ENCODE results near the gene IMPA2.
A peak's percentile ranks its signal among the peaks of the same experiment; 100 is the strongest.
"Not testable (repeated sequence)": the region's sequence is repeated elsewhere in the genome, so short reads cannot be mapped to it uniquely, and the experiment has no call there.

IMPA2 gene

DNA sequence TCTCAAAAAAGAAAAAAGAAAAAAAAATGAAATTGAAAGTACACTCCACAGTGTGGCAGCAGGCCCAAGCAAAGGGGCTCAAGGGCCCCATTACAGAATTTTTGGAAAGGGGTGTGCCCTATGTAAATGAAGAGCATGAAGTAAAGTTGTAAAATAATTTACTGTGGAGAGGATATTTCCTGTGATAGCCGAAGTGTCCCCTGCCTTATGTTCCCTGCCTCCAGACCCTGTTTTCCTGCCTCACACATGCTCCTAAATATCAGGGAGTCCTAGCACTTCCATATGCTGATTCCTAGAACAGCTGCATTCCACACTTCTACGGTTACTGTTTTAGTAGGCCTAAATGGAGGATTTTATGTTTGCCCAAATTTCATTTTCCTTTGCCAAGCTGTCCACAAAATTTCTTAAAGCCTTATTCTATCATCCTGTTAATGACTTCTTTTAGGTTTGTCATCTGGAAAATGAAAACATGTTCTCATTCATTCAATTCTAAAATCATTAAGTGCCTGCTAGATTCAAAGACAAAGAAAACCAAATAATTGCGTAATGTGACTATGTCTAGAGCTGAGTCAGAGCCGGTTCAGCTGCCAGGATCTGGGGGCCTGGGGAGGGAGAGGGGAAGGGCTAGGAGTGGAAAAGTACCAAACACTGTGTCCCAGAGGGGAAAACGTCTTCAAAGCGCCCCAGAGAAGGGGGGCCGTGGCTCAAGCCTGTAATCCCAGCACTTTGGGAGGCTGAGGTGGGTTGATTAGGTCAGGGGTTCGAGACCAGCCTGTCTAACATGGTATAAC lies 25.9 kb upstream of the IMPA2 start:
- peaks cover 7% of the 10 kb centered on the region; the same call in 1 of the 2 replicates for H3K9me3 ChIP-seq (ENCODE audit: control insufficient read depth, insufficient read depth, low read length)
- H3K9ac ChIP-seq (ENCODE audit: low read depth, low read length), result 0 out of 2 replicates have a peak overlapping the region, but pooled peaks have one; percentile 12
- H3K4me1 ChIP-seq (ENCODE audit: insufficient read depth, low read length), result peaks cover 12% of the 10 kb centered on the region; the same call in 1 of the 2 replicates
- no peaks in the 10 kb centered on the region for H3K36me3 ChIP-seq (ENCODE audit: insufficient read depth, low read length)

DNA sequence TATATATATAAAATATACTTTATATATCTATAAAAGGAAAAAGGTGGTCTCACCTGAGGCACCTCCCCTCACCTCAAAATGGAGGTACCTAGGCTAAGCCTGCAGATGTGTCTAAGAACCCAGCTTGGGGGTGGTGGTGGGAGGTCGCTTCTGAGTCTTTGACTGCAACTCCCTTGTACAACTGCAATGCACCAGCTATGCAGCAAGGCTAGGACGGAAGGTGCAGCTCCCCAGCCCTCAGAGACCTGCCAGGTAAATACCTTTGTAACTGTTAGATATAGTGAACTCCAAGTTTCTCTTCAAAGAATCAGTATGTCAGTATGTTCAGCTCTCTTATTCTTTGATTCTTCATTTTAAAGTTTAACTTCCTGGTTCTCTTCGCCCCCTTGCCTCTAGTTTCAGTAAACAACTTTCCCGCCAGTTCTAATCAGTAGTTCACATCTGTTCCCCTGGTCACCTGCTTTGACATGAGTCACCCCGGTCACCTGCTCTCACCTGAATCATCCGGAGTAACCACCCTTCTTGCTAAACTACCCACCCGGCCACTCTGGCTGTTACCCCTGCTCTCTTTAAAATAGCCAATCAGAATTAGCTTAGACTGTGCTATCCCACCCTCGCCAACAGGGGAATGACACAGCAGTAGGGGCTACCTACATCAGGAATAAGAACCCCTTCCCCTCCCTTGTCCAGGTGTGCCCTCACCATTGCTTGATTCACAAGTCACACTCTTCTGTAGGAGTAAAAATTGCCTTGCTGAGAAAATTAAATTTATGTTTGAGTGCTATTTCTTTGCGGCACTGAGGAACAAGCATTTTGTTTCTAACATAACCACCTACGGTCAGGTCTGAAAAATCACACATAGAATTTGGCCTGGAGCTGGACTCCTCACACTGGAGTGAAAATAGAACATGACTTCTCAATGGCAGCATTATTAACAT lies 24.7 kb upstream of the IMPA2 start:
- H3K4me1 ChIP-seq (ENCODE audit: insufficient read depth, low read length), result peaks cover 8% of the 10 kb centered on the region; the same call in 1 of the 2 replicates
- H3K9ac ChIP-seq (ENCODE audit: low read depth, low read length), result no peak overlapping the region
- H3K36me3 ChIP-seq (ENCODE audit: insufficient read depth, low read length), result no peaks in the 10 kb centered on the region
- peaks cover 7% of the 10 kb centered on the region; the same call in 1 of the 2 replicates for H3K9me3 ChIP-seq (ENCODE audit: control insufficient read depth, insufficient read depth, low read length)

- H3K9me3 ChIP-seq (ENCODE audit: control insufficient read depth, insufficient read depth, low read length), result peaks cover 7% of the 10 kb centered on the region; the same call in 1 of the 2 replicates
- H3K36me3 ChIP-seq (ENCODE audit: insufficient read depth, low read length), result no peaks in the 10 kb centered on the region
- H3K4me1 ChIP-seq (ENCODE audit: insufficient read depth, low read length), result peaks cover 5% of the 10 kb centered on the region; the same call in 1 of the 2 replicates
- H3K9ac ChIP-seq (ENCODE audit: low read depth, low read length), result no peak overlapping the region
Measured at GRCh38 chr18:11957636-11958035, 23.7 kb upstream of the IMPA2 start.

DNA sequence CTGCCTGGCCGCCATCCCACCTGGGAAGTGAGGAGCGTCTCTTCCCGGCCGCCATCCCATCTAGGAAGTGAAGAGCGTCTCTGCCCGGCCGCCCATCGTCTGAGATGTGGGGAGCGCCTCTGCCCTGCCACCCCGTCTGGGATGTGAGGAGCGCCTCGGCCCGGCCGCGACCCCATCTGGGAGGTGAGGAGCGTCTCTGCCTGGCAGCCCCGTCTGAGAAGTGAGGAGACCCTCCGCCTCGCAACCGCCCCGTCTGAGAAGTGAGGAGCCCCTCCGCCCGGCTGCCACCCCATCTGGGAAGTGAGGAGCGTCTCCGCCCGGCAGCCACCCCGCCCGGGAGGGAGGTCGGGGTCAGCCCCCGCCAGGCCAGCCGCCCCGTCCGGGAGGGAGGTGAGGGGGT lies 21.7 kb upstream of the IMPA2 start:
- H3K36me3 ChIP-seq (ENCODE audit: insufficient read depth, low read length); H3K4me1 ChIP-seq (ENCODE audit: insufficient read depth, low read length); H3K9ac ChIP-seq (ENCODE audit: low read depth, low read length); H3K9me3 ChIP-seq (ENCODE audit: control insufficient read depth, insufficient read depth, low read length): not testable (repeated sequence)

GRCh38 chr18:11960743-11961380 lies 20.4 kb upstream of the IMPA2 start:
- no peaks in the 10 kb centered on the region for H3K36me3 ChIP-seq (ENCODE audit: insufficient read depth, low read length)
- no peaks in the 10 kb centered on the region; the same call in 1 of the 2 replicates for H3K4me1 ChIP-seq (ENCODE audit: insufficient read depth, low read length)
- H3K9me3 ChIP-seq (ENCODE audit: control insufficient read depth, insufficient read depth, low read length), result peaks cover 7% of the 10 kb centered on the region; the same call in 1 of the 2 replicates
- H3K9ac ChIP-seq (ENCODE audit: low read depth, low read length), result no peak overlapping the region

GRCh38 chr18:11962597-11962996 lies 18.7 kb upstream of the IMPA2 start:
- Histone ChIP-seq H3K9me3 (ENCODE audit: control insufficient read depth, insufficient read depth, low read length) (no peaks in the 10 kb centered on the region), H3K9ac (ENCODE audit: low read depth, low read length) (no peak overlapping the region), H3K36me3 (ENCODE audit: insufficient read depth, low read length) (no peaks in the 10 kb centered on the region), H3K4me1 (ENCODE audit: insufficient read depth, low read length) (no peaks in the 10 kb centered on the region; the same call in 1 of the 2 replicates)

- H3K9ac ChIP-seq (ENCODE audit: low read depth, low read length), result no peak overlapping the region
- no peaks in the 10 kb centered on the region for H3K9me3 ChIP-seq (ENCODE audit: control insufficient read depth, insufficient read depth, low read length)
- no peaks in the 10 kb centered on the region; the same call in 1 of the 2 replicates for H3K4me1 ChIP-seq (ENCODE audit: insufficient read depth, low read length)
- no peaks in the 10 kb centered on the region for H3K36me3 ChIP-seq (ENCODE audit: insufficient read depth, low read length)
Measured at GRCh38 chr18:11963991-11964484, 17.3 kb upstream of the IMPA2 start.

DNA sequence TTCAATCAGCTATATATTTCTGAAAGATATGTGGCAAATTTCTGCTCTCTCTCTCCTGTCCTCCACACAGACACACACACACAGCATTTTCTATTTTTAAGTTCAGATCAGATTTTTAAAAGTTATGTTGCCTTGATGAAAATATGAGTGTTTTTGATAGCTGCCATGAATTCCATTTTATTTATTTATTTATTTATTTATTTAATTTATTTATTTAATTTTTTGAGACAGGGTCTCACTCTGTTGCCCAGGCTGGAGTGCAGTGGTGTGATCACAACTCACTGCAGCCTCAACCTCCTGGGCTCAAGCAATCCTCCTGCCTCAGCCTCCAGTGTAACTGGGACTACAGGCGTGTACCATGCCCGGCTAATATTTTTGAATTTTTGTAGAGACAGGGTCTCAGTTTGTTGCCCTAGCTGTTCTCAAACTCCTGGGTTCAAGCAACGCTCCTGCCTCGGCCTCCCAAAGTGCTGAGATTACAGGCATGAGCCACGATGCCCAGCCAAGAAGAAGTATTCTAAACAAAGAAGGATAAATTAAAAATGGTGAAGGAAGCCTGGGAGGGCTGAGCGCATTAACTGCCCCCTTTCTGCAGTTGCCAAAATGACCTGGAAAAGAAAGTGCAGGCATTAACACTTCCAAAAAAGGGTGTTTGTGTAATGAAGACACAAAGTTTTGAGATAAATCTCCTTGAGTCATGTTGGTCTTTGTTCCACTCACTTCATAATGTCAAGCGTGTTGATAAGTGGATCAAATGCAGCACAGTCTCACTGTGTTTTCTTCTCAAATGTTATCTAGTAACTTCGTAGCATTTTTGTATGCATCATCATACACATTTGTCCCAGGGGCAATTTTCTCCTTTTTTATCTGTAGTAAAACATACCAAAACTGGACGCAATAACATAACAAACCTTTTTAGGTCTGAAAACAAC lies 11.1 kb upstream of the IMPA2 start:
- Histone ChIP-seq H3K9ac (ENCODE audit: low read depth, low read length) (no peak overlapping the region), H3K9me3 (ENCODE audit: control insufficient read depth, insufficient read depth, low read length) (no peaks in the 10 kb centered on the region), H3K4me1 (ENCODE audit: insufficient read depth, low read length) (no peaks in the 10 kb centered on the region), H3K36me3 (ENCODE audit: insufficient read depth, low read length) (no peaks in the 10 kb centered on the region)

- not testable (repeated sequence) for H3K36me3 ChIP-seq (ENCODE audit: insufficient read depth, low read length); H3K4me1 ChIP-seq (ENCODE audit: insufficient read depth, low read length); H3K9ac ChIP-seq (ENCODE audit: low read depth, low read length); H3K9me3 ChIP-seq (ENCODE audit: control insufficient read depth, insufficient read depth, low read length)
Measured at GRCh38 chr18:11970836-11971226, 10.5 kb upstream of the IMPA2 start.

DNA sequence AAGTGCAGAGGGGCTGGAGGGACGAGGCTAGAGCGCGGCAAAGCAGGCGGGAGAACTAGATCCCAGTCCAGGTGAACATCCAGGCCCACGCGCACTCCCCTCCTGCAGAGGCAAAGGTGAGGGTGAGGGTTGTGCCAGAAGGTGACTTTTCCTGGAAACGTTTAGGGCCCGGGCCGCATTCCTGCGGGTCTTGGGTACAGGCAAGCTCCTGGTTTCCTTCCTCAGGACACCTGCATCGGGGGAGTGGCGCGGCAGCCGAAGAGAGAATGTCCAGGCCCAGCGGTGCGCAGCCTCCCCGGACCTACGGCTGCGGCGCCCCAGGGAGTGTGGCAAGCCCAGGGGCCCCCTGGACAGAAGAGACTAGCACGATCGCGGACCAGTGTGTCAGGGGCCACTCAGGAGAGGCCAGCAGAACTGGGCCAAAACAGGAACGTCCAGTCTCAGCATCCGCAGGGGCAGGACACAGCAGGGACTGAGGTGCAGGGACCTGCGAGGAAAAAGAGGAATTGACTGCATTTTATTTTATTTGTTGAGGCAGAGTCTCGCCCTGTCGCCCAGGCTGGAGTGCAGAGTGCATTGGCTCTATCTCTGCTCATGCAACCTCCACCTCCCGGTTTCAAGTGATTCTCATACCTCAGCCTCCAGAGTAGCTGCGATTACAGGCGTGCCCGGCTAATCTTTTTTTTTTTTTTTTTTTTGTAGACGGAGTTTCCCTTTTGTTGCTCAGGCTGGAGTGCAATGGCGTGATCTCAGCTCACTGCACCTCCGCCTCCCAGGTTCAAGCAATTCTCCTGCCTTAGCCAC lies 8.7 kb upstream of the IMPA2 start:
- Histone ChIP-seq H3K9me3 (ENCODE audit: control insufficient read depth, insufficient read depth, low read length) (no peaks in the 10 kb centered on the region), H3K36me3 (ENCODE audit: insufficient read depth, low read length) (no peaks in the 10 kb centered on the region), H3K9ac (ENCODE audit: low read depth, low read length) (no peak overlapping the region), H3K4me1 (ENCODE audit: insufficient read depth, low read length) (no peaks in the 10 kb centered on the region)

GRCh38 chr18:11974741-11975325 lies 6.5 kb upstream of the IMPA2 start:
- Histone ChIP-seq H3K9me3 (ENCODE audit: control insufficient read depth, insufficient read depth, low read length) (no peaks in the 10 kb centered on the region), H3K9ac (ENCODE audit: low read depth, low read length) (no peak overlapping the region), H3K36me3 (ENCODE audit: insufficient read depth, low read length) (no peaks in the 10 kb centered on the region), H3K4me1 (ENCODE audit: insufficient read depth, low read length) (peaks cover 3% of the 10 kb centered on the region; the same call in 1 of the 2 replicates)

DNA sequence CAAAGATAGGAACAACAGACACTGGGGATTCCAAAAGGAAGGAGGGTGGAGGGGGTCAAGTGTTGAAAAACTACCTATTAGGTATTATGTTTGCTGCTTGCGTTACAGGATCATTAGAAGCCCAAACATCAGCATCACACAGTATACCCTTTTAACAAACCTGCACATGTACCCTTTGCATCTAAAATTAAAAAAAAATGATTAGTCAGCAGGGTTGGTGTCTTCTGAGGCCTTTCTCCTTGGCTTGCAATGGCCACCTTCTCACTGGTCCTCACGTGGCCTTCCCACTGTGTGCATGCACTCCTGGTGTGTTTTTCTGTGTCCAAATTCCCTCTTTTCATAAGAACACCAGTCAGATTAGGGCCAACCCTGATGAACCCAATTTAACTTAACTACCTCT lies 5.6 kb upstream of the IMPA2 start:
- Histone ChIP-seq H3K9ac (ENCODE audit: low read depth, low read length) (no peak overlapping the region), H3K4me1 (ENCODE audit: insufficient read depth, low read length) (peaks cover 3% of the 10 kb centered on the region; the same call in 1 of the 2 replicates), H3K9me3 (ENCODE audit: control insufficient read depth, insufficient read depth, low read length) (no peaks in the 10 kb centered on the region), H3K36me3 (ENCODE audit: insufficient read depth, low read length) (no peaks in the 10 kb centered on the region)
